ENCODE results near the gene NOL11.
"Not testable (repeated sequence)": the region's sequence is repeated elsewhere in the genome, so short reads cannot be mapped to it uniquely, and the experiment has no call there.

The NOL11 gene

DNA sequence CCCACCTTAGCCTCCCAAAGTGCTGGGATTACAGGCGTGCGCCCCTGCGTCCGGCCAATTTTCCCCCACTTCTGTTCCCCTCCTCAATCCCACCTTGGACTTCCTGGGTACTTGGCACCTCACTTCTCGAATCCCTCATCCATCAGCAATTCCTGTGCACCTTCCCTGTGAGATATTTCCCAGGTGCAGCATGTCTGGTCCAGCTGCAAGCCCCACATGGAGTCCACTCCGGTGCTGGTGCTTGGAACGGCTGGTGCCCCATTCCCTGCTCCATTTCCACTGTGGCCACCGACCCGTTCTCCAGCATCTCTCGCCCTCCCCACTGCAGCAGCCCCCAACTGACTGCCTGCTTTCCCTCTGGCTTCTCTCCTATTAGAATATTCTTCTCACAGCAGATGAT lies 35.3 kb downstream of the NOL11 start:
- TF ChIP-seq, protein P1, sequence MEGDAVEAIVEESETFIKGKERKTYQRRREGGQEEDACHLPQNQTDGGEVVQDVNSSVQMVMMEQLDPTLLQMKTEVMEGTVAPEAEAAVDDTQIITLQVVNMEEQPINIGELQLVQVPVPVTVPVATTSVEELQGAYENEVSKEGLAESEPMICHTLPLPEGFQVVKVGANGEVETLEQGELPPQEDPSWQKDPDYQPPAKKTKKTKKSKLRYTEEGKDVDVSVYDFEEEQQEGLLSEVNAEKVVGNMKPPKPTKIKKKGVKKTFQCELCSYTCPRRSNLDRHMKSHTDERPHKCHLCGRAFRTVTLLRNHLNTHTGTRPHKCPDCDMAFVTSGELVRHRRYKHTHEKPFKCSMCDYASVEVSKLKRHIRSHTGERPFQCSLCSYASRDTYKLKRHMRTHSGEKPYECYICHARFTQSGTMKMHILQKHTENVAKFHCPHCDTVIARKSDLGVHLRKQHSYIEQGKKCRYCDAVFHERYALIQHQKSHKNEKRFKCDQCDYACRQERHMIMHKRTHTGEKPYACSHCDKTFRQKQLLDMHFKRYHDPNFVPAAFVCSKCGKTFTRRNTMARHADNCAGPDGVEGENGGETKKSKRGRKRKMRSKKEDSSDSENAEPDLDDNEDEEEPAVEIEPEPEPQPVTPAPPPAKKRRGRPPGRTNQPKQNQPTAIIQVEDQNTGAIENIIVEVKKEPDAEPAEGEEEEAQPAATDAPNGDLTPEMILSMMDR (IDR thresholded peaks at IDR 0.05; ENCODE audit: low read depth, low read length) = no peak

DNA sequence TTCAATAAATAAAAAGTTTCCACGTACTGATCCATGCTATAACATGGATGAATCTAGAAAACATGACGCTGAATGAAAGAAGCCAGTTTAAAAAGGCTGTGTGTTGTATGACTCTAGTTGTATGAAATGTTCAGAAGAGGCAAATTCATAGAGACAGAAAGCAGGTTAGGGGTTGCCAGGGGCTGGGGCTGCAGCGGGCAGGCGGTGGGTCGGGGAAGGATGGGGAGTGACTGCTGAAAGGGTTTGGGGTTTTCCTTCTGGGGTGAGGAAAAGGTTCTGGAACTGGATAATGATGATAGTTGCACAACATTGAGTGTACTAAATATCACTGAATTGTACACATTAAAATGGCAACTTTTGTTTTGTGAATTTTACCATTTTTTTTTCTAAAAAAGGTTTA lies 36.3 kb downstream of the NOL11 start:
- no peak for DNase-seq
- Histone ChIP-seq H3K4me3 (ENCODE audit: low read depth, low read length) (no peak overlapping the region), H3K27me3 (no peaks in the 10 kb centered on the region), H3K9me3 (no peaks in the 10 kb centered on the region), H3K36me3 (peaks cover 17% of the 10 kb centered on the region), H3K4me1 (no peaks in the 10 kb centered on the region)
- TF ChIP-seq, protein P1 (IDR thresholded peaks at IDR 0.05; ENCODE audit: low read depth, low read length) = no peak

More for the DNA sequence above, 35.3 kb downstream of the NOL11 start:
- Histone ChIP-seq H3K36me3 (peaks cover 26% of the 10 kb centered on the region), H3K4me1 (no peaks in the 10 kb centered on the region), H3K27me3 (no peaks in the 10 kb centered on the region), H3K9me3 (no peaks in the 10 kb centered on the region), H3K4me3 (ENCODE audit: low read depth, low read length) (no peak overlapping the region)
- no peak for DNase-seq

- not testable (repeated sequence) for H3K27me3 ChIP-seq; H3K4me1 ChIP-seq; H3K4me3 ChIP-seq (ENCODE audit: low read depth, low read length); DNase-seq; H3K9me3 ChIP-seq
- H3K36me3 ChIP-seq = peaks cover 17% of the 10 kb centered on the region
These were observed 37.0 kb downstream of the NOL11 start for GRCh38 chr17:67754686-67755085.

DNA sequence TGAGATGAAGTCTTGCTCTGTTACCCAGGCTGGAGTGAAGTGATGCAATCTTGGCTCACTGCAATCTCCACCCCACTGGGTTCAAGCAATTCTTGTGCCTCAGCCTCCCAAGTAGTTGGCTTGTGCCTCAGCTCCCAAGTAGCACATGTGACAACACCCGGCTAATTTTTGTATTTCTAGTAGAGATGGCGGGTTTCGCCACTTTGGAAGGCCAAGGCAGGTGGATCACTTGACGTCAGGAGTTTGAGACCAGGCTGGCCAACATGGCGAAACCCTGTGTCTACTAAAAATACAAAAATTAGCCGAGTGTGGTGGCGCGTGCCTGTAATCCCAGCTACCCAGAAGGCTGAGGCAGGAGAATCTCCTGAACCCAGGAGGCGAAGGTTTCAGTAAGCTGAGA lies 39.0 kb downstream of the NOL11 start:
- H3K27me3 ChIP-seq; H3K4me1 ChIP-seq; H3K36me3 ChIP-seq; H3K9me3 ChIP-seq; H3K4me3 ChIP-seq (ENCODE audit: low read depth, low read length); DNase-seq: not testable (repeated sequence)

- H3K36me3 ChIP-seq = no peaks in the 10 kb centered on the region; the same call in 1 of the 2 replicates
- no peak for DNase-seq
- H3K4me1 ChIP-seq = no peaks in the 10 kb centered on the region
- no peak overlapping the region for H3K4me3 ChIP-seq (ENCODE audit: low read depth, low read length)
- no peaks in the 10 kb centered on the region for H3K9me3 ChIP-seq
- TF ChIP-seq, protein P1 (IDR thresholded peaks at IDR 0.05; ENCODE audit: low read depth, low read length) = no peak
- no peaks in the 10 kb centered on the region for H3K27me3 ChIP-seq
These were observed 41.8 kb downstream of the NOL11 start for GRCh38 chr17:67759355-67760171.

DNA sequence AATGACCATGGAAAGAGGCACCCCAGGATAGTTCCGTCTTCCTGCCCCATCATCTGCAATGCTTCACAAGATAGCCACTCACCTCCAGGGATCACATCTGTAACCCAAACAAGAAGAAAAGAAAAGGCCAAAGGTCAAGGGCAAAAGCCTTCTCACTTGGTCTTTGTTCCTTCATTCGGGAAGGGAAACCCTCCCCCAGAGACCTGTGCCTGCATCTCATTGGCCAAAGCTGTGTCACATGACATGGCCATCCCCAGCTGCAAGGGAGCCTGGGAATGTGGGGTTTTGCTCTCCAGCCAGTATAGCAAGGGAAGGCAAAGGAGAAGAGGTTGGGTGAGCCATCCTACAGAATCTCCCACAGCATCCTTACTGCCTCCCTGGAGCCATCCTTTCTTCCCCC lies 47.9 kb downstream of the NOL11 start:
- H3K9me3 ChIP-seq = no peaks in the 10 kb centered on the region
- H3K36me3 ChIP-seq = peaks cover 7% of the 10 kb centered on the region; the same call in 1 of the 2 replicates
- no peaks in the 10 kb centered on the region for H3K4me1 ChIP-seq
- no peak overlapping the region for H3K4me3 ChIP-seq (ENCODE audit: low read depth, low read length)
- TF ChIP-seq, protein P1 (IDR thresholded peaks at IDR 0.05; ENCODE audit: low read depth, low read length) = no peak
- DNase-seq = no peak
- H3K27me3 ChIP-seq = no peaks in the 10 kb centered on the region

DNA sequence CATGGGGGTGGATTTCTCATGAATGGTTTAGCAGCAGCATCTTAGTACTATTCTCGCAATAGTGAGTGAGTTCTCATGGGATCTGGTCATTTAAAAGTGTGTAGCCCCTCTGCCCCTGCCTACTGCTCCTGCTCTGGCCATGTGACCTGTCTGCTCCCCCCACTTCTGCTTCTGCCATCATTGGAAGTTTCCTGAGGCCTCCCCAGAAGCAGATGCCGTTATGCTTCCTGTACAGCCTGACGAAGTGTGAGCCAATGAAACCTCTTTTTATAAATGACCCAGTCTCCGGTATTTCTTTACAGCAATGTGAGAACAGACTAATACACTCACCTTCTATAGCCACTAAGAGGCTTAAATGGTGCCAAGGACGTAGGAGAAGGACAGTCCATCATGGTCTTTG lies 51.5 kb downstream of the NOL11 start:
- H3K4me3 ChIP-seq (ENCODE audit: low read depth, low read length) = no peak overlapping the region
- no peak for DNase-seq
- no peaks in the 10 kb centered on the region for H3K4me1 ChIP-seq
- no peaks in the 10 kb centered on the region for H3K9me3 ChIP-seq
- TF ChIP-seq, protein P1 (IDR thresholded peaks at IDR 0.05; ENCODE audit: low read depth, low read length) = no peak
- H3K36me3 ChIP-seq = peaks cover 7% of the 10 kb centered on the region; the same call in 1 of the 2 replicates
- H3K27me3 ChIP-seq = no peaks in the 10 kb centered on the region

All from BE2C (cell line).